ENCODE results near the gene MOSPD3. TPM values are rescaled to one million over a fixed set of nuclear protein-coding genes. Genes with fewer than 3 reads are reported as not detected.

Gene MOSPD3
- total RNA-seq, 6 experiments from 2014 or later = 8.6 to 19.3 (median 13.9) TPM

- Histone ChIP-seq H3K36me3 (peaks cover 0 to 32% (median 10%) of the 10 kb centered on the region in 4 donors), H3K4me3 (peak overlapping the region in 2 of 3 donors; percentile 9 to 99), H3K27me3 (no peaks in the 10 kb centered on the region), H3K4me1 (peaks cover 0 to 21% (median 7%) of the 10 kb centered on the region in 4 donors), H3K9me3 (no peaks in the 10 kb centered on the region), H3K27ac (peak overlapping the region; percentile 98 to 99 (median 99))
- no peak for TF ChIP-seq POLR2A (IDR thresholded peaks at IDR 0.05)
- no peak for TF ChIP-seq CTCF (IDR thresholded peaks at IDR 0.05)
- DNase-seq (peak in 2 of 3 donors; percentile 65 to 69), ATAC-seq (no peak)
- intact Hi-C loops (cut with DNase I) = loop anchor here in 1 of 2 donors (10.0 kb wide), 1 partner anchor 91 kb away; the partner anchor contains the start of gene GNB2
- 41% methylated on average over 15 of the region's 23 CpGs for WGBS (ENCODE audit: insufficient coverage, low coverage, low lambda C conversion rate, missing lambda C conversion rate)
Observed at GRCh38 chr7:100583132-100584053, 28.9 kb upstream of the MOSPD3 start.

GRCh38 chr7:100584054-100584682 is 28.2 kb upstream of the MOSPD3 start:
- H3K4me1 ChIP-seq = peaks cover 0 to 21% (median 7%) of the 10 kb centered on the region in 4 donors
- intact Hi-C loops (cut with DNase I) = loop anchor here in 1 of 2 donors (10.0 kb wide), 1 partner anchor 91 kb away; the partner anchor contains the start of gene GNB2
- DNase-seq = no peak
- no peaks in the 10 kb centered on the region for H3K27me3 ChIP-seq
- TF ChIP-seq CTCF (IDR thresholded peaks at IDR 0.05) = no peak
- TF ChIP-seq POLR2A (IDR thresholded peaks at IDR 0.05) = no peak
- 33% methylated on average over 11 of the region's 15 CpGs for WGBS (ENCODE audit: insufficient coverage, low coverage, low lambda C conversion rate, missing lambda C conversion rate)
- peak overlapping the region; percentile 98 to 99 (median 99) for H3K27ac ChIP-seq
- no peak for ATAC-seq
- peaks cover 0 to 24% (median 9%) of the 10 kb centered on the region in 4 donors for H3K36me3 ChIP-seq
- H3K4me3 ChIP-seq = peak overlapping the region; percentile 96 to 100 (median 99)
- no peaks in the 10 kb centered on the region for H3K9me3 ChIP-seq

GRCh38 chr7:100584683-100585510 is 27.4 kb upstream of the MOSPD3 start:
- H3K4me3 ChIP-seq = peak overlapping the region; percentile 96 to 100 (median 99)
- no peaks in the 10 kb centered on the region for H3K27me3 ChIP-seq
- no peaks in the 10 kb centered on the region for H3K9me3 ChIP-seq
- DNase-seq = peak in 1 of 3 donors; percentile 61
- ATAC-seq = peak in 1 of 4 donors; percentile 2
- intact Hi-C loops (cut with DNase I) = loop anchor here in 1 of 2 donors (10.0 kb wide), 1 partner anchor 90 kb away; the partner anchor contains the start of gene GNB2
- 3% methylated on average over 15 of the region's 20 CpGs for WGBS (ENCODE audit: insufficient coverage, low coverage, low lambda C conversion rate, missing lambda C conversion rate)
- peak overlapping the region; percentile 98 to 99 (median 99) for H3K27ac ChIP-seq
- peaks cover 0 to 19% (median 9%) of the 10 kb centered on the region in 4 donors for H3K36me3 ChIP-seq
- TF ChIP-seq POLR2A (IDR thresholded peaks at IDR 0.05) (no peak), CTCF (IDR thresholded peaks at IDR 0.05) (no peak)
- H3K4me1 ChIP-seq = peaks cover 0 to 21% (median 7%) of the 10 kb centered on the region in 4 donors
